ENCODE results near the gene ZCCHC24. TPM values are rescaled to one million over a fixed set of nuclear protein-coding genes. Genes with fewer than 3 reads are reported as not detected.

ZCCHC24 gene
- polyA plus RNA-seq, 1 of the 3 experiments (the other 2 are of a cell fraction): 15.8 TPM

GRCh38 chr10:79448732-79449049, 3.3 kb upstream of the ZCCHC24 start (continued):
- no peak for TF ChIP-seq FOXM1 (IDR thresholded peaks at IDR 0.05; ENCODE audit: low read depth)
- TF ChIP-seq FOXJ3 (CRISPR knock-in tag; IDR thresholded peaks at IDR 0.05): no peak
- no peak for TF ChIP-seq USF2 (IDR thresholded peaks at IDR 0.05; ENCODE audit: borderline replicate concordance, low read depth, low read length)
- no peak for TF ChIP-seq SIN3A (IDR thresholded peaks at IDR 0.05; ENCODE audit: borderline replicate concordance, low read depth, low read length)
- no peak for TF ChIP-seq MXI1 (IDR thresholded peaks at IDR 0.05; ENCODE audit: low read depth, low read length)
- TF ChIP-seq RXRA (IDR thresholded peaks at IDR 0.05; ENCODE audit: borderline replicate concordance, low read depth): no peak
- no peak for TF ChIP-seq CHD2 (IDR thresholded peaks at IDR 0.05; ENCODE audit: low read length, partially characterized antibody)
- TF ChIP-seq TCF12 (IDR thresholded peaks at IDR 0.05): no peak
- TF ChIP-seq TAF1 (IDR thresholded peaks at IDR 0.05; ENCODE audit: borderline replicate concordance, low read depth, low read length): no peak

GRCh38 chr10:79447911-79448731, 2.7 kb upstream of the ZCCHC24 start:
- Histone ChIP-seq H3K4me1 (ENCODE audit: control insufficient read depth in 1 of 2, insufficient read depth in 2 of 2, low read depth in 1 of 2, low read length in 1 of 2) (peaks cover 10 to 32% of the 10 kb centered on the region in 2 experiments; a peak in 3 of 4 replicates), H2AFZ (ENCODE audit: low read depth) (no peak overlapping the region), H3F3A (replicated peaks; ENCODE audit: insufficient read depth) (peaks cover 11% of the 10 kb centered on the region), H3K27me3 (ENCODE audit: insufficient read depth) (no peaks in the 10 kb centered on the region), H3K79me2 (ENCODE audit: insufficient read depth) (peaks cover 18% of the 10 kb centered on the region), H3K9ac (no peak overlapping the region), H3K27ac (ENCODE audit: low read depth in 2 of 2, low read length in 1 of 2) (no peak overlapping the region), H3K36me3 (replicated peaks in 1 of 2; ENCODE audit: control insufficient read depth in 1 of 2, insufficient read depth in 2 of 2, low read length in 1 of 2) (no peaks in the 10 kb centered on the region), H3K4me2 (no peak overlapping the region), H3K9me3 (no peaks in the 10 kb centered on the region), H3K4me3 (ENCODE audit: low read depth in 2 of 2, low read length in 1 of 2) (no peak overlapping the region), H3K9me2 (no peaks in the 10 kb centered on the region), H4K20me1 (ENCODE audit: insufficient read depth) (peaks cover 10% of the 10 kb centered on the region)
- 96% methylated on average over 5 of the region's 5 CpGs for WGBS (ENCODE audit: low lambda C conversion rate)
- TF ChIP-seq POLR2AphosphoS5 (IDR thresholded peaks at IDR 0.05; ENCODE audit: low read depth, low read length) (no peak), ZBTB33 (IDR thresholded peaks at IDR 0.05; ENCODE audit: borderline replicate concordance, low read depth) (no peak), EZH2phosphoT487 (IDR thresholded peaks at IDR 0.05; ENCODE audit: borderline replicate concordance, low read depth) (no peak), USF1 (IDR thresholded peaks at IDR 0.05; ENCODE audit: borderline replicate concordance, low read depth) (no peak), MXI1 (IDR thresholded peaks at IDR 0.05; ENCODE audit: low read depth, low read length) (no peak), MAX (IDR thresholded peaks at IDR 0.05; ENCODE audit: low read depth) (no peak), IRF3 (IDR thresholded peaks at IDR 0.05; ENCODE audit: low read depth, low read length) (no peak), SIN3A (IDR thresholded peaks at IDR 0.05; ENCODE audit: borderline replicate concordance, low read depth, low read length) (no peak), FOXM1 (IDR thresholded peaks at IDR 0.05; ENCODE audit: low read depth) (no peak), PBX3 (IDR thresholded peaks at IDR 0.05) (no peak), TEAD4 (IDR thresholded peaks at IDR 0.05; ENCODE audit: borderline replicate concordance, insufficient read depth) (no peak), NRF1 (IDR thresholded peaks at IDR 0.05; ENCODE audit: low read depth, low read length) (no peak), RFX5 (IDR thresholded peaks at IDR 0.05; ENCODE audit: low read length) (no peak), FOSL2 (IDR thresholded peaks at IDR 0.05; ENCODE audit: borderline replicate concordance, low read depth) (no peak), USF2 (IDR thresholded peaks at IDR 0.05; ENCODE audit: borderline replicate concordance, low read depth, low read length) (no peak), TCF12 (IDR thresholded peaks at IDR 0.05) (no peak), RXRA (IDR thresholded peaks at IDR 0.05; ENCODE audit: borderline replicate concordance, low read depth) (no peak), GATA2 (CRISPR knock-in tag; IDR thresholded peaks at IDR 0.05) (no peak)
- DNase-seq: no peak
- ChIA-PET POLR2A (no interaction called here), CTCF (interaction anchor here (1.0 to 2.7 kb wide), 5 partner anchors 9 to 75 kb away, joined by 3 to 9 read pairs (median 4); no protein-coding TSS in a partner anchor)

Measured in SK-N-SH (cell line).